OCI-LY7 (cell line): ENCODE data around the gene EEPD1. TPM values are rescaled to one million over a fixed set of nuclear protein-coding genes. Genes with fewer than 3 reads are reported as not detected.

Source experiments
- BruUV-seq: library from RNA; stranded (reverse); fragments of 400-500 nt; replicated peaks from 2 replicates; lab custom pipeline; 2021; lab: Mats Ljungman, UMichigan
- CTCF ChIA-PET: fragments of 300-600 bp; sonication (Branson Sonifier 250); formaldehyde crosslinking; loops from one replicate; lab custom pipeline; 2022; ENCODE audit warnings: antibody characterized with exemption; ENCODE audit not compliant: unreplicated experiment; lab: Charles Lee
- POLR2A ChIA-PET: fragments of 300-600 bp; sonication (Branson Sonifier 250); formaldehyde crosslinking; loops from one replicate; lab custom pipeline; 2022; ENCODE audit warnings: antibody characterized with exemption; lab: Charles Lee
- DNase-seq: peaks from one replicate; pipeline ENCODE4 v3.0.0-alpha.2; 2015; ENCODE audit warnings: low spot score
- H2AFZ ChIP-seq: fragments of 200-600 bp; sonication (generic), shearing (Covaris generic); 2 replicates; pipeline ENCODE4 v1.6.1; 2014; ENCODE audit warnings: mild to moderate bottlenecking, antibody characterized with exemption, low read length, moderate library complexity
- H3K27ac ChIP-seq: fragments of 200-600 bp; sonication (generic); 2 replicates; pipeline ENCODE4 v1.5.1; 2014; ENCODE audit warnings: mixed run types, low read depth, mild to moderate bottlenecking, moderate library complexity, low read length, inconsistent platforms; ENCODE audit not compliant: poor library complexity, severe bottlenecking
- H3K36me3 ChIP-seq: fragments of 200-600 bp; sonication (generic); 2 replicates; pipeline ENCODE4 v1.6.1; 2014; ENCODE audit warnings: mild to moderate bottlenecking, antibody characterized with exemption, low read length, moderate library complexity, mixed read lengths; ENCODE audit not compliant: insufficient read depth
- H3K4me1 ChIP-seq: fragments of 200-600 bp; sonication (generic); 2 replicates; pipeline ENCODE4 v1.5.1; 2014; ENCODE audit warnings: mild to moderate bottlenecking, low read length; ENCODE audit not compliant: insufficient read depth, poor library complexity, severe bottlenecking
- H3K4me2 ChIP-seq: fragments of 200-600 bp; sonication (generic); 2 replicates; pipeline ENCODE4 v1.6.1; 2014; ENCODE audit warnings: mild to moderate bottlenecking, low read length
- H3K4me3 ChIP-seq: fragments of 200-600 bp; sonication (generic); 2 replicates; pipeline ENCODE4 v1.5.1; 2014; ENCODE audit warnings: mild to moderate bottlenecking, low read depth, low read length; ENCODE audit not compliant: poor library complexity, severe bottlenecking
- H3K79me2 ChIP-seq: fragments of 200-600 bp; sonication (generic); 2 replicates; pipeline ENCODE4 v1.6.1; 2016; ENCODE audit warnings: low read depth, mild to moderate bottlenecking, low read length, moderate library complexity, mixed read lengths; ENCODE audit not compliant: insufficient read depth
- H3K9me2 ChIP-seq: fragments of 200-600 bp; sonication (generic); 2 replicates; pipeline ENCODE4 v1.6.1; 2016; ENCODE audit warnings: mild to moderate bottlenecking, low read length, mixed read lengths; ENCODE audit not compliant: insufficient read depth
- H3K9me3 ChIP-seq: fragments of 200-600 bp; sonication (generic); 2 replicates; pipeline ENCODE4 v1.6.1; 2014; ENCODE audit warnings: mild to moderate bottlenecking, mixed run types, low read length, mixed read lengths
- H4K20me1 ChIP-seq: fragments of 200-600 bp; sonication (generic); 2 replicates; pipeline ENCODE4 v1.6.1; 2014; ENCODE audit warnings: mild to moderate bottlenecking, antibody characterized with exemption, low read length, moderate library complexity, mixed read lengths; ENCODE audit not compliant: insufficient read depth
- CTCF ChIP-seq: fragments of 200-600 bp; sonication (generic); conservative IDR thresholded peaks from 2 replicates; pipeline ENCODE4 v1.5.1; 2014; ENCODE audit warnings: mild to moderate bottlenecking, antibody characterized with exemption, low read length, moderate library complexity, mixed read lengths
- EZH2phosphoT487 ChIP-seq: fragments of 200-600 bp; sonication (generic); IDR thresholded peaks from 2 replicates; pipeline ENCODE4 v1.6.1; 2018; ENCODE audit warnings: low read depth, borderline replicate concordance, mild to moderate bottlenecking, mixed run types, antibody characterized with exemption, low read length, moderate library complexity, mixed read lengths
- intact Hi-C: fragments of 100-400 bp; cut with micrococcal nuclease; formaldehyde crosslinking; loops from one replicate; pipeline ENCODE4 v1.10.0; 2022; ENCODE audit not compliant: unreplicated experiment
- total RNA-seq, 2 experiments: library from RNA; depleted of rRNA in 1 of 2; stranded (reverse); fragments of >200 nt in 1 of 2; shearing (Covaris generic) in 1 of 2; gene quantifications; 2 replicates each; pipeline ENCODE4 v1.2.3, GENCODE V29; 2014 to 2022

Gene EEPD1
- total RNA-seq, 2 experiments from 2014 or later = 1.7 to 8.1 TPM

DNA sequence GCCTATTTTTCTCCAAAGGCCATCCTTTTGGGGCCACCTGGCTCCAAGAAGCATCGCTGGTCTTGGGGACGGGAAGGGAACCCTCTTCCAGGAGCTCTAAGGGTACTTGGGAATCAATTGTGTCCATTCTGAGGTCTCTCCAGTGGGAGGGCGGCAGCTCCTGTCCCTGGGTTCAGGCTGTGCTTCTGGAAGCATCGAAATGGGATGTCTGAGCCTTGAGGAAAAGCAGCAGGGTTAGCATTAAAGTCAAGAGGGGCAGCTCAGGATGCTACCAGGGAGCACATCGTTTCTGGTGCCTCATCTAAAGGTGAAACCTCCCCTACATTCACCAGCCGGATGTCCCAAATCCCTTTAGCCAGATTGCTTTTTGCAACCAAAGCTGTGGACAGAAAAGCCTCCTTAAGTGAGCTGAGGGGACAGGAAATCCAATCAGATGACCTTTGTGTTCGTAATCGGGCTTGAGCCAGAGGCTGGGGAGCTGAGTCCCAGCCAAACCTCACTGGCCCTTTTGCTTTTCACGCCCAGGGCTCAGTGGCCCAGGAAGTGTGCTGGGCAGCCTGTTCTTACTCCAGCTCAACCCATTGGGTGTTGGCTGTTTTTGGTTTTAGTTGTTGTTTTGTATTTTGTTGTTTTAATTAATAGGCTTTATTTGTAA lies 147.8 kb downstream of the EEPD1 start:
- no peak for TF ChIP-seq EZH2phosphoT487
- no peak for TF ChIP-seq CTCF
- ChIA-PET CTCF (interaction anchor here (0.5 to 0.7 kb wide), 2 partner anchors 9 to 13 kb away, joined by 3 read pairs; no protein-coding TSS in a partner anchor), POLR2A (interaction anchor here (0.8 to 1.5 kb wide), 2 partner anchors 33 to 174 kb away, joined by 3 to 4 read pairs; no protein-coding TSS in a partner anchor)
- intact Hi-C loops = no loop called here
- BruUV-seq = no TSS peak
- Histone ChIP-seq H3K36me3 (no peaks in the 10 kb centered on the region), H3K9me2 (no peaks in the 10 kb centered on the region), H3K9me3 (no peaks in the 10 kb centered on the region), H3K4me1 (no peaks in the 10 kb centered on the region), H3K4me2 (no peak overlapping the region), H4K20me1 (no peaks in the 10 kb centered on the region), H3K4me3 (no peak overlapping the region), H2AFZ (no peak overlapping the region), H3K27ac (no peak overlapping the region), H3K79me2 (no peaks in the 10 kb centered on the region)
- no peak for DNase-seq

DNA sequence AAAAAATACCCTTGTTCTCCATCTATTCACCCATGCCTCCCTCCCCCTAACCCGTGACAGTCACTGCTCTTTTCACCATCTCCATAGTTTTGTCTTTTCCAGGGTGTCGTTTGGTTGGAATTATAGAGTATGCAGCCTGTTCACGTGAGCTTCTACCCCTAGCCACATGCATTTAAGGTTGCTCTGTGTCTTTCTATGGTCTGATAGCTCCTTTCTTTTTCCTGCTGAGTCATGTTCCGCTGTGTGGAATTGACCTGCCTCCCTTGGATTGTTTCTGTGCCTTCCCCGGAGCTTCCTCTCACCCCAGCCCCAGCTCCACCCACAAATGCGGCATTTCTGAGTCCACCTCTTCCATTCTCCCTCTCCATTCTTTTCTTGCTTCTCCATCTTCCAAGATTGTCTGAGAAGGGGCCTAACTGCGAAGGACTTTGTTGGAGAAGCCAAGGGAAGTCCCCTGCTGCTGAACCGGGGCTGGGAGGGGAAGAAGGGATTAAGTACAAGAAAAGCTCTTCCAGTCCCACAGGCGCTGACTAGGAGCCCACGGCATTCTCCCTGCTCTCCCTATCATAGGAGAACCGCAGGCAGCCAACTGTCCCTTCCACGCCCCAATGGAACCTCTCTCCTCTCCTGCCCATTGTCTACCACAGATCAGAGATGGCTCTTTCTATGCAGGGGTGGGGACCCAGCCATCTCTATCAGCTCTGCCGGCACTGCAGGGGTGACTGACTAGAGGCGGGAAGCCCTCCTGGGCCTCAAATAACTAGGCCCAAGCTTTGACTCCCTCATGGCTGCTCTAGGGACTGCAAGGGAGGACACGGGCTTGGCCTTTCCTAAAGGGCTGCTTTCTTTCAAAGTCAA lies 149.1 kb downstream of the EEPD1 start:
- TF ChIP-seq EZH2phosphoT487 = no peak
- no peak for TF ChIP-seq CTCF
- H3K9me3 ChIP-seq = no peaks in the 10 kb centered on the region
- no TSS peak for BruUV-seq
- H3K4me1 ChIP-seq = no peaks in the 10 kb centered on the region
- H3K9me2 ChIP-seq = no peaks in the 10 kb centered on the region
- no peaks in the 10 kb centered on the region for H4K20me1 ChIP-seq
- intact Hi-C loops = no loop called here
- no peak overlapping the region for H3K4me2 ChIP-seq
- H2AFZ ChIP-seq = no peak overlapping the region
- no peak for DNase-seq
- H3K27ac ChIP-seq = no peak overlapping the region
- no peak overlapping the region for H3K4me3 ChIP-seq
- CTCF ChIA-PET = interaction anchor here (0.5 kb wide), 1 partner anchor 375 kb away, joined by 3 read pairs; no protein-coding TSS in a partner anchor
- H3K36me3 ChIP-seq = no peaks in the 10 kb centered on the region
- POLR2A ChIA-PET = interaction anchor here (0.8 to 1.5 kb wide), 2 partner anchors 175 to 573 kb away, joined by 3 to 4 read pairs; no protein-coding TSS in a partner anchor
- H3K79me2 ChIP-seq = no peaks in the 10 kb centered on the region
